OCI-LY7 (cell line): ENCODE data around the gene SMYD3. TPM values are rescaled to one million over a fixed set of nuclear protein-coding genes. Genes with fewer than 3 reads are reported as not detected.

ENCODE experiments used
- BruUV-seq: library from RNA; stranded (reverse); fragments of 400-500 nt; replicated peaks from 2 replicates; lab custom pipeline; 2021; lab: Mats Ljungman, UMichigan
- CTCF ChIA-PET: fragments of 300-600 bp; sonication (Branson Sonifier 250); formaldehyde crosslinking; loops from one replicate; lab custom pipeline; 2022; ENCODE audit warnings: antibody characterized with exemption; ENCODE audit not compliant: unreplicated experiment; lab: Charles Lee
- POLR2A ChIA-PET: fragments of 300-600 bp; sonication (Branson Sonifier 250); formaldehyde crosslinking; loops from one replicate; lab custom pipeline; 2022; ENCODE audit warnings: antibody characterized with exemption; lab: Charles Lee
- DNase-seq: peaks from one replicate; pipeline ENCODE4 v3.0.0-alpha.2; 2015; ENCODE audit warnings: low spot score
- H2AFZ ChIP-seq: fragments of 200-600 bp; sonication (generic), shearing (Covaris generic); 2 replicates; pipeline ENCODE4 v1.6.1; 2014; ENCODE audit warnings: mild to moderate bottlenecking, antibody characterized with exemption, low read length, moderate library complexity
- H3K27ac ChIP-seq: fragments of 200-600 bp; sonication (generic); 2 replicates; pipeline ENCODE4 v1.5.1; 2014; ENCODE audit warnings: mixed run types, low read depth, mild to moderate bottlenecking, moderate library complexity, low read length, inconsistent platforms; ENCODE audit not compliant: poor library complexity, severe bottlenecking
- H3K36me3 ChIP-seq: fragments of 200-600 bp; sonication (generic); 2 replicates; pipeline ENCODE4 v1.6.1; 2014; ENCODE audit warnings: mild to moderate bottlenecking, antibody characterized with exemption, low read length, moderate library complexity, mixed read lengths; ENCODE audit not compliant: insufficient read depth
- H3K4me1 ChIP-seq: fragments of 200-600 bp; sonication (generic); 2 replicates; pipeline ENCODE4 v1.5.1; 2014; ENCODE audit warnings: mild to moderate bottlenecking, low read length; ENCODE audit not compliant: insufficient read depth, poor library complexity, severe bottlenecking
- H3K4me2 ChIP-seq: fragments of 200-600 bp; sonication (generic); 2 replicates; pipeline ENCODE4 v1.6.1; 2014; ENCODE audit warnings: mild to moderate bottlenecking, low read length
- H3K4me3 ChIP-seq: fragments of 200-600 bp; sonication (generic); 2 replicates; pipeline ENCODE4 v1.5.1; 2014; ENCODE audit warnings: mild to moderate bottlenecking, low read depth, low read length; ENCODE audit not compliant: poor library complexity, severe bottlenecking
- H3K79me2 ChIP-seq: fragments of 200-600 bp; sonication (generic); 2 replicates; pipeline ENCODE4 v1.6.1; 2016; ENCODE audit warnings: low read depth, mild to moderate bottlenecking, low read length, moderate library complexity, mixed read lengths; ENCODE audit not compliant: insufficient read depth
- H3K9me2 ChIP-seq: fragments of 200-600 bp; sonication (generic); 2 replicates; pipeline ENCODE4 v1.6.1; 2016; ENCODE audit warnings: mild to moderate bottlenecking, low read length, mixed read lengths; ENCODE audit not compliant: insufficient read depth
- H3K9me3 ChIP-seq: fragments of 200-600 bp; sonication (generic); 2 replicates; pipeline ENCODE4 v1.6.1; 2014; ENCODE audit warnings: mild to moderate bottlenecking, mixed run types, low read length, mixed read lengths
- H4K20me1 ChIP-seq: fragments of 200-600 bp; sonication (generic); 2 replicates; pipeline ENCODE4 v1.6.1; 2014; ENCODE audit warnings: mild to moderate bottlenecking, antibody characterized with exemption, low read length, moderate library complexity, mixed read lengths; ENCODE audit not compliant: insufficient read depth
- EZH2phosphoT487 ChIP-seq: fragments of 200-600 bp; sonication (generic); IDR thresholded peaks from 2 replicates; pipeline ENCODE4 v1.6.1; 2018; ENCODE audit warnings: low read depth, borderline replicate concordance, mild to moderate bottlenecking, mixed run types, antibody characterized with exemption, low read length, moderate library complexity, mixed read lengths
- intact Hi-C: fragments of 100-400 bp; cut with micrococcal nuclease; formaldehyde crosslinking; loops from one replicate; pipeline ENCODE4 v1.10.0; 2022; ENCODE audit not compliant: unreplicated experiment
- total RNA-seq, 2 experiments: library from RNA; depleted of rRNA in 1 of 2; stranded (reverse); fragments of >200 nt in 1 of 2; shearing (Covaris generic) in 1 of 2; gene quantifications; 2 replicates each; pipeline ENCODE4 v1.2.3, GENCODE V29; 2014 to 2022
- TF ChIP-seq, protein P1 (sequence below): fragments of 200-600 bp; sonication (generic); conservative IDR thresholded peaks from 2 replicates; pipeline ENCODE4 v1.5.1; 2014; ENCODE audit warnings: mild to moderate bottlenecking, antibody characterized with exemption, low read length, moderate library complexity, mixed read lengths

Gene SMYD3
- total RNA-seq, 2 experiments from 2014 or later = 28.9 to 34.5 TPM

DNA sequence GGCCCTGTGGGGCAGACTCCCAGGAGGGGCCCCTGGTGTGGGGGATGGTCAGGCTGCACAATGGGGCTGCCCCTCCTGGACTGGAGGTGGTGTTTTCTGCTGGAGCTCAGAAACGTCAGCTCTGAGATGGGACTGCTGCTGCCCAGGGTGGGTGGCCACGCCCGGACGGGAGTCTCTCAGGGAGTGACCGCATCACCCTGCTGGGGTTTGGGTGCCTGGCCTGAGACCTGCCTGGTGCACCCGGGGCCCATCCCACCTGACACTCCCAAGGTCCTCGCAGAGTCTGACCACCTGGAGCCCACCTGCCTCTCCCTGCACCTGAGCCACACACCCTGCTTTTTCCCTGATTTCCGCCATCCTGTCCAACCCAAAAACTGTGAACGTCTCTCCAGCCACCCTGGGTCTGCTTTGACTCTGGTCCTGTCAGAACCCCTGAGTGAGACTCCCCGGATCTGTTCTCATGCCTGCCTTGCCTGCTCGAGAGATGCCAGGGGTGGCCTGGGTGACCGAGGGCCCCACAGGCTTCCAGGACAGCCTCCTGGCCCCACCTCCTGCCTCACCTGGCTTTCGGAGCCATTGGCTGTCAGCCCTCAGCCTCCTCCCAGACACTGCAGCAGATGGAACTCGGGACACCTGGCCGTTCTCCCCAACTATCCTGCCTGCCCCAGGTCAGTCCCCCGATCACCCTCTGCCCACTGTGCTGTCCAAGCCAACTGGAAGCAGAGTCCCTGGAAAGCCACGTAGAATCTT is 11.6 kb upstream of the SMYD3 start:
- Histone ChIP-seq H3K36me3 (no peaks in the 10 kb centered on the region), H3K79me2 (no peaks in the 10 kb centered on the region), H4K20me1 (no peaks in the 10 kb centered on the region), H3K9me3 (peaks cover 17% of the 10 kb centered on the region; the same call in 1 of the 2 replicates), H3K27ac (no peak overlapping the region), H3K4me2 (no peak overlapping the region), H3K4me1 (no peaks in the 10 kb centered on the region), H3K9me2 (no peaks in the 10 kb centered on the region), H2AFZ (no peak overlapping the region), H3K4me3 (no peak overlapping the region)
- BruUV-seq = no TSS peak
- ChIA-PET CTCF (no interaction called here), POLR2A (no interaction called here)
- no peak for TF ChIP-seq EZH2phosphoT487
- TF ChIP-seq, protein P1, sequence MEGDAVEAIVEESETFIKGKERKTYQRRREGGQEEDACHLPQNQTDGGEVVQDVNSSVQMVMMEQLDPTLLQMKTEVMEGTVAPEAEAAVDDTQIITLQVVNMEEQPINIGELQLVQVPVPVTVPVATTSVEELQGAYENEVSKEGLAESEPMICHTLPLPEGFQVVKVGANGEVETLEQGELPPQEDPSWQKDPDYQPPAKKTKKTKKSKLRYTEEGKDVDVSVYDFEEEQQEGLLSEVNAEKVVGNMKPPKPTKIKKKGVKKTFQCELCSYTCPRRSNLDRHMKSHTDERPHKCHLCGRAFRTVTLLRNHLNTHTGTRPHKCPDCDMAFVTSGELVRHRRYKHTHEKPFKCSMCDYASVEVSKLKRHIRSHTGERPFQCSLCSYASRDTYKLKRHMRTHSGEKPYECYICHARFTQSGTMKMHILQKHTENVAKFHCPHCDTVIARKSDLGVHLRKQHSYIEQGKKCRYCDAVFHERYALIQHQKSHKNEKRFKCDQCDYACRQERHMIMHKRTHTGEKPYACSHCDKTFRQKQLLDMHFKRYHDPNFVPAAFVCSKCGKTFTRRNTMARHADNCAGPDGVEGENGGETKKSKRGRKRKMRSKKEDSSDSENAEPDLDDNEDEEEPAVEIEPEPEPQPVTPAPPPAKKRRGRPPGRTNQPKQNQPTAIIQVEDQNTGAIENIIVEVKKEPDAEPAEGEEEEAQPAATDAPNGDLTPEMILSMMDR = no peak
- intact Hi-C loops = no loop called here
- DNase-seq = no peak

DNA sequence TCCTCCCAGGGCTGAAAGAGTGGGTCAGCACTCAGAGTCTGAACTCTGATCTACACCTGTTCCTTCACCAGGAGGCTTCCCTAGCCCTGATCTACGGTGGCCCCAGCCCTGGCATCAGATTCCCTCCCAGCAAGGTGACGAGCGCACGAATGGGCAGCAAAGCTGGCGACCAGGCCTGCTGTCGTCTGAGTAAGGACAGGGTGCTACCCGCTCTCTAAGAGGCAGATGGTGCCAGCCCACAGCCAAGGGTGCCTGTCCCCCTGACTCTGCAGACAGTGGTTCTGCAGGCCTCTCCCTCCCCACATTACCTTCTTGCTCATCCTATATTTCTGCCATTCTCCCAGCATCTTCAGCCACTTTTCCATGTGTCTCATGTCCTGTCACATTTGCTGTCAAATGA is 10.3 kb upstream of the SMYD3 start:
- intact Hi-C loops = no loop called here
- Histone ChIP-seq H3K79me2 (no peaks in the 10 kb centered on the region), H3K4me3 (no peak overlapping the region), H3K27ac (no peak overlapping the region), H3K9me3 (peaks cover 17% of the 10 kb centered on the region; the same call in 1 of the 2 replicates), H2AFZ (no peak overlapping the region), H3K36me3 (no peaks in the 10 kb centered on the region), H3K4me1 (no peaks in the 10 kb centered on the region), H3K4me2 (no peak overlapping the region), H4K20me1 (no peaks in the 10 kb centered on the region), H3K9me2 (no peaks in the 10 kb centered on the region)
- DNase-seq = no peak
- BruUV-seq = no TSS peak
- TF ChIP-seq, protein P1 = no peak
- no peak for TF ChIP-seq EZH2phosphoT487
- ChIA-PET CTCF (no interaction called here), POLR2A (no interaction called here)

DNA sequence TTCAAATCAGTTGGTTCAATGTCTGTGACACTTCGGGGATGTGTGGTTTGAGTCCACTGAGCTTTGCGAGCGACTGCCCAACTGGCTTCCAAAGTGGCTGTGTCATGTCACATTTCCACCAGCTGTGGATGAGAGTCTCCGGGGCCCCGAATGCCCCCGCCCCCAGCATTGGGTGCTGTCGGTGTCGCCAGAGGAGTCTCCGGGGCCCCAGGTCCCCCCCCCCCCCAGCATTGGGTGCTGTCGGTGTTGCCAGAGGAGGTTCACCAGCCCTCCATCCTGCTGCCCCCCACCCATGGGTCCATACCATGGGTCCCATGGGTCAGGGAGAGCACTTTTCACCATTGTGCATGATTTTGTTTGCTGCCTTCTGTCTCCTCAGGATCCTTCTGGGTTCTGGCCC is 9.0 kb upstream of the SMYD3 start:
- CTCF ChIA-PET = no interaction called here
- Histone ChIP-seq H4K20me1 (no peaks in the 10 kb centered on the region), H2AFZ (no peak overlapping the region), H3K27ac (no peak overlapping the region), H3K4me3 (no peak overlapping the region), H3K79me2 (no peaks in the 10 kb centered on the region), H3K9me3 (peaks cover 17% of the 10 kb centered on the region; the same call in 1 of the 2 replicates), H3K4me2 (no peak overlapping the region), H3K9me2 (no peaks in the 10 kb centered on the region), H3K36me3 (no peaks in the 10 kb centered on the region), H3K4me1 (no peaks in the 10 kb centered on the region)
- TF ChIP-seq, protein P1 = no peak
- no peak for TF ChIP-seq EZH2phosphoT487
- DNase-seq = no peak
- no TSS peak for BruUV-seq
- POLR2A ChIA-PET = no interaction called here
- intact Hi-C loops = no loop called here
